Activated naive CD4-positive, alpha-beta T cell treated with anti-CD3 and anti-CD28 coated beads, Interleukin-2, amount 50 U/mL, for 72 hours (primary cell): Measurements from ENCODE around the gene RNF169. TPM values are rescaled to one million over a fixed set of nuclear protein-coding genes. Genes with fewer than 3 reads are reported as not detected.
A peak's percentile ranks its signal among the peaks of the same experiment; 100 is the strongest.

ENCODE experiments used
- ATAC-seq, 2 donors: fragments of 150-1000 bp; cut with Tn5 transposase; 2 replicates each; pipeline ENCODE4 v1.10.0; 2021; ENCODE audit warnings: mild to moderate bottlenecking in 2 of 2, moderate library complexity in 2 of 2
- DNase-seq, 2 donors: peaks; one replicate each; pipeline ENCODE4 v3.0.0; 2021 to 2022; ENCODE audit warnings: low spot score in 2 of 2
- H3K27ac Mint-ChIP-seq, 2 donors: one replicate each; pipeline ENCODE4 v1.8.0; 2022; ENCODE audit warnings: mild to moderate bottlenecking in 2 of 2, mixed read lengths in 2 of 2
- H3K36me3 Mint-ChIP-seq, 2 donors: one replicate each; pipeline ENCODE4 v1.8.0; 2022; ENCODE audit warnings: mixed read lengths in 2 of 2
- H3K9me3 Mint-ChIP-seq, 2 donors: one replicate each; pipeline ENCODE4 v1.8.0; 2022; ENCODE audit warnings: mixed read lengths in 2 of 2
- total RNA-seq, 2 donors: library from RNA; stranded (reverse); gene quantifications; one replicate each; pipeline ENCODE4 v1.2.3, GENCODE V29; 2022

The RNF169 gene
- total RNA-seq, 2 donors from 2014 or later = 14.2 to 15.5 TPM

DNA sequence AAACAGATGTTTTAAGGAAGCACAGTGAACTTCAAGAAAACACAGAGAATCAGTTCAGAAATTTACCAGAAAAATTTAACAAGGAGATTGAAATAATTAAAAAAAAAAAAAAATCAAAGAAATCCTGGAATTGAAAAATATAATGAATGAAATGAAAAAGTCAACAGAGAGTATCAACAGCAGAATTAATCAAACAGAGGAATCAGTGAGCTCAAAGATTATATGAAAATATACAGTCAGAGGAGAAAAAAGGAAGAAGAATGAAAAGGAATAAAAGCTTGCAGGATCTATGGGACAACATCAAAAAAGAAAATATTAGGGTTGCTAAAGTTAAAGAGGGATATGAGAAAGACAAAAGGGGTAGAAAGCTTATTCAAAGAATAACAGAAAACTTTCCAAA lies 117.9 kb downstream of the RNF169 start:
- H3K9me3 Mint-ChIP-seq = peaks cover 37 to 43% of the 10 kb centered on the region in 2 donors
- peaks cover 79 to 100% of the 10 kb centered on the region in 2 donors for H3K36me3 Mint-ChIP-seq
- peak overlapping the region in 1 of 2 donors; percentile 23 for H3K27ac Mint-ChIP-seq
- ATAC-seq = no peak
- no peak for DNase-seq

- no peak for ATAC-seq
- H3K9me3 Mint-ChIP-seq = peaks cover 41 to 50% of the 10 kb centered on the region in 2 donors
- H3K27ac Mint-ChIP-seq = peak overlapping the region in 1 of 2 donors; percentile 35
- no peak for DNase-seq
- peaks cover 85 to 93% of the 10 kb centered on the region in 2 donors for H3K36me3 Mint-ChIP-seq
Observed at GRCh38 chr11:74870485-74870884, 121.8 kb downstream of the RNF169 start.

GRCh38 chr11:74871037-74871436 lies 122.4 kb downstream of the RNF169 start:
- Mint-ChIP-seq H3K9me3 (peaks cover 41 to 51% of the 10 kb centered on the region in 2 donors), H3K27ac (no peak overlapping the region), H3K36me3 (peaks cover 84 to 91% of the 10 kb centered on the region in 2 donors)
- DNase-seq (no peak), ATAC-seq (no peak)

- Mint-ChIP-seq H3K36me3 (peaks cover 38 to 42% of the 10 kb centered on the region in 2 donors), H3K27ac (no peak overlapping the region), H3K9me3 (peaks cover 0 to 16% of the 10 kb centered on the region in 2 donors)
- no peak for ATAC-seq
- peak in 1 of 2 donors; percentile 18 for DNase-seq
Observed at GRCh38 chr11:74877132-74877531, 128.5 kb downstream of the RNF169 start.

Other genes starting within 250 kb of the RNF169 start
- 10 to 100 TPM; 65.9 to 79.3 TPM for gene POLD3, start 156.3 kb upstream of the RNF169 start, total RNA-seq
- gene CHRDL2, start 17.4 kb upstream of the RNF169 start, total RNA-seq = not detected
- gene XRRA1, start 200.2 kb downstream of the RNF169 start, total RNA-seq = 10 to 100 TPM; 13.9 to 14.5 TPM
- 100 to 1,000 TPM in 1 of 2 donors, 10 to 100 TPM in 1; 79.1 to 131 TPM for gene SPCS2, start 200.4 kb downstream of the RNF169 start, total RNA-seq
- 10 to 100 TPM; 18.3 to 23.0 TPM for gene NEU3, start 240.1 kb downstream of the RNF169 start, total RNA-seq